ENCODE data around the gene HAVCR2. TPM values are rescaled to one million over a fixed set of nuclear protein-coding genes. Genes with fewer than 3 reads are reported as not detected.

Gene HAVCR2
- 30.7 TPM for total RNA-seq
- long read RNA-seq, transcript HAVCR2-201 (7 exons, 2,907 nt): major isoform, 47 of 61 reads
- long read RNA-seq, partial matches to known transcripts: 4 of 61 reads
- long read RNA-seq, other reads (novel, unspliced or antisense): 8 of 61 reads

- H3K9me3 ChIP-seq: no peaks in the 10 kb centered on the region
- TF ChIP-seq CTCF (IDR thresholded peaks at IDR 0.05): no peak
- no peaks in the 10 kb centered on the region for H3K36me3 ChIP-seq
- intact Hi-C loops (cut with DNase I): no loop called here
- peak within 1 kb of the TSS; percentile 79 for H3K27ac ChIP-seq
- no peaks in the 10 kb centered on the region for H3K27me3 ChIP-seq
- peak; percentile 87 for ATAC-seq
- DNase-seq: peak; percentile 72
- peak within 1 kb of the TSS; percentile 40 for H3K4me3 ChIP-seq
- no peaks in the 10 kb centered on the region for H3K4me1 ChIP-seq
These were observed at the start of gene HAVCR2 for GRCh38 chr5:157108976-157109375. HAVCR2 (minus strand) TSS chr5:157109044; CDS start chr5:157108983, 61 bp downstream.

GRCh38 chr5:157157293-157157891 is 48.5 kb upstream of the HAVCR2 start:
- H3K27me3 ChIP-seq: no peaks in the 10 kb centered on the region
- ATAC-seq: no peak
- no peak for TF ChIP-seq CTCF (IDR thresholded peaks at IDR 0.05)
- no peak for DNase-seq
- H3K36me3 ChIP-seq: no peaks in the 10 kb centered on the region
- intact Hi-C loops (cut with DNase I): no loop called here
- H3K4me1 ChIP-seq: no peaks in the 10 kb centered on the region
- no peaks in the 10 kb centered on the region for H3K9me3 ChIP-seq
- no peak overlapping the region for H3K4me3 ChIP-seq
- no peak overlapping the region for H3K27ac ChIP-seq

GRCh38 chr5:157155297-157155696 is 46.5 kb upstream of the HAVCR2 start:
- Histone ChIP-seq H3K9me3 (no peaks in the 10 kb centered on the region), H3K27ac (no peak overlapping the region), H3K4me3 (no peak overlapping the region), H3K36me3 (no peaks in the 10 kb centered on the region), H3K4me1 (no peaks in the 10 kb centered on the region), H3K27me3 (no peaks in the 10 kb centered on the region)
- ATAC-seq (no peak), DNase-seq (no peak)
- no peak for TF ChIP-seq CTCF (IDR thresholded peaks at IDR 0.05)
- intact Hi-C loops (cut with DNase I): no loop called here

GRCh38 chr5:157150995-157151394 is 42.2 kb upstream of the HAVCR2 start:
- intact Hi-C loops (cut with DNase I): no loop called here
- H3K9me3 ChIP-seq: no peaks in the 10 kb centered on the region
- no peak overlapping the region for H3K4me3 ChIP-seq
- no peaks in the 10 kb centered on the region for H3K27me3 ChIP-seq
- H3K36me3 ChIP-seq: no peaks in the 10 kb centered on the region
- DNase-seq: no peak
- TF ChIP-seq CTCF (IDR thresholded peaks at IDR 0.05): no peak
- ATAC-seq: no peak
- no peak overlapping the region for H3K27ac ChIP-seq
- no peaks in the 10 kb centered on the region for H3K4me1 ChIP-seq

- no peaks in the 10 kb centered on the region for H3K4me1 ChIP-seq
- no peaks in the 10 kb centered on the region for H3K9me3 ChIP-seq
- ATAC-seq (peak; percentile 93), DNase-seq (no peak)
- H3K4me3 ChIP-seq: no peak overlapping the region
- peak; percentile 93 for TF ChIP-seq CTCF (IDR thresholded peaks at IDR 0.05)
- H3K27me3 ChIP-seq: no peaks in the 10 kb centered on the region
- intact Hi-C loops (cut with DNase I): no loop called here
- H3K36me3 ChIP-seq: no peaks in the 10 kb centered on the region
- no peak overlapping the region for H3K27ac ChIP-seq
These were observed 40.1 kb upstream of the HAVCR2 start for GRCh38 chr5:157148734-157149615.
